Ishikawa (cell line): ENCODE results near the gene GLRX5.

Experiments
- CEBPB ChIP-seq: IDR thresholded peaks from 2 replicates; pipeline ENCODE4 v1.6.1; 2012
- CREB1 ChIP-seq: IDR thresholded peaks from 2 replicates; pipeline ENCODE4 v1.6.1; 2012; ENCODE audit warnings: low read depth
- EGR1 ChIP-seq: IDR thresholded peaks from 2 replicates; pipeline ENCODE4 v1.6.1; 2012
- RAD21 ChIP-seq: IDR thresholded peaks from 2 replicates; pipeline ENCODE4 v1.6.1; 2012; ENCODE audit warnings: low read depth
- TF ChIP-seq, protein P1 (sequence below): IDR thresholded peaks from 2 replicates; pipeline ENCODE4 v1.6.1; 2012; ENCODE audit warnings: low read depth, mild to moderate bottlenecking

DNA sequence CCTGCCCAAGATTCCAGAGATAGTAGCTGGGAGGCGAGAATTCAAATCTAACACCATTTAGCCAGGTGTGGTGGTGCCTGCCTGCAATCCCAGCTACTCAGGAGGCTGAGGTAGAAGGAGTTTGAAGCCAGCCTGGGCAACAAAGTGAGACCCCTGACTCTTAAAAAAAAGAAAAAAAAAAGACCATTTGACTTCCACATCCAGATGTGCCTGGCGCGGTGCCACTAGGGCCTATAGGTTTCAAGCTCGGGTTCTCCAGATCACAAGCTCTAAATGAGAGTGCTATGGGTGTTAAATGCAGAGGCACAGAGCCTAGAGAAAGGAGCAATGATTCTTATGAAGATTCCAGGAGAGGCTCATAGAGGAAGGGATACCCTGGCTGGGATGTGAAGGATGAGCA lies 40.9 kb upstream of the GLRX5 start:
- TF ChIP-seq RAD21 (no peak), EGR1 (no peak), CEBPB (no peak), CREB1 (no peak)
- TF ChIP-seq, protein P1, sequence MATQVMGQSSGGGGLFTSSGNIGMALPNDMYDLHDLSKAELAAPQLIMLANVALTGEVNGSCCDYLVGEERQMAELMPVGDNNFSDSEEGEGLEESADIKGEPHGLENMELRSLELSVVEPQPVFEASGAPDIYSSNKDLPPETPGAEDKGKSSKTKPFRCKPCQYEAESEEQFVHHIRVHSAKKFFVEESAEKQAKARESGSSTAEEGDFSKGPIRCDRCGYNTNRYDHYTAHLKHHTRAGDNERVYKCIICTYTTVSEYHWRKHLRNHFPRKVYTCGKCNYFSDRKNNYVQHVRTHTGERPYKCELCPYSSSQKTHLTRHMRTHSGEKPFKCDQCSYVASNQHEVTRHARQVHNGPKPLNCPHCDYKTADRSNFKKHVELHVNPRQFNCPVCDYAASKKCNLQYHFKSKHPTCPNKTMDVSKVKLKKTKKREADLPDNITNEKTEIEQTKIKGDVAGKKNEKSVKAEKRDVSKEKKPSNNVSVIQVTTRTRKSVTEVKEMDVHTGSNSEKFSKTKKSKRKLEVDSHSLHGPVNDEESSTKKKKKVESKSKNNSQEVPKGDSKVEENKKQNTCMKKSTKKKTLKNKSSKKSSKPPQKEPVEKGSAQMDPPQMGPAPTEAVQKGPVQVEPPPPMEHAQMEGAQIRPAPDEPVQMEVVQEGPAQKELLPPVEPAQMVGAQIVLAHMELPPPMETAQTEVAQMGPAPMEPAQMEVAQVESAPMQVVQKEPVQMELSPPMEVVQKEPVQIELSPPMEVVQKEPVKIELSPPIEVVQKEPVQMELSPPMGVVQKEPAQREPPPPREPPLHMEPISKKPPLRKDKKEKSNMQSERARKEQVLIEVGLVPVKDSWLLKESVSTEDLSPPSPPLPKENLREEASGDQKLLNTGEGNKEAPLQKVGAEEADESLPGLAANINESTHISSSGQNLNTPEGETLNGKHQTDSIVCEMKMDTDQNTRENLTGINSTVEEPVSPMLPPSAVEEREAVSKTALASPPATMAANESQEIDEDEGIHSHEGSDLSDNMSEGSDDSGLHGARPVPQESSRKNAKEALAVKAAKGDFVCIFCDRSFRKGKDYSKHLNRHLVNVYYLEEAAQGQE: no peak
